ENCODE data around the gene SKP1. TPM values are rescaled to one million over a fixed set of nuclear protein-coding genes. Genes with fewer than 3 reads are reported as not detected.

The SKP1 gene
- total and polyA plus RNA-seq, 9 of the 15 experiments (the other 6 are each of a cell fraction or from before 2014, with no cell fraction given) = 301 to 2,109 (median 639) TPM

- Histone ChIP-seq H3K4me2 (ENCODE audit: insufficient read depth, low read length) (no peak overlapping the region), H3K9me3 (replicated peaks; ENCODE audit: control insufficient read depth, insufficient read depth, low read depth, low read length) (no peaks in the 10 kb centered on the region), H3K27ac (ENCODE audit: extremely low read depth, low read depth, low read length) (no peak overlapping the region), H3K27me3 (ENCODE audit: control insufficient read depth in 2 of 2, insufficient read depth in 2 of 2, low read length in 2 of 2) (no peaks in the 10 kb centered on the region), H3K36me3 (ENCODE audit: control insufficient read depth, insufficient read depth, low read length) (no peaks in the 10 kb centered on the region; the same call in 2 of the 3 replicates), H3K79me2 (ENCODE audit: control insufficient read depth, insufficient read depth, low read length) (no peaks in the 10 kb centered on the region), H2AFZ (ENCODE audit: low read depth, low read length) (no peak overlapping the region), H3K9ac (ENCODE audit: insufficient read depth in 1 of 2, low read depth in 2 of 2, low read length in 2 of 2) (no peak overlapping the region), H3K4me1 (replicated peaks in 1 of 2; ENCODE audit: control insufficient read depth in 2 of 2, insufficient read depth in 2 of 2, low read length in 2 of 2) (peaks cover 12 to 30% of the 10 kb centered on the region in 2 experiments; a peak in 4 of 5 replicates), H3K9me1 (ENCODE audit: control insufficient read depth, insufficient read depth, low read length) (peaks cover 7% of the 10 kb centered on the region), H4K20me1 (replicated peaks; ENCODE audit: control insufficient read depth, insufficient read depth, low read length) (0 out of 2 replicates have a peak, but pooled peaks cover 8% of the 10 kb centered on the region), H3K4me3 (no peak overlapping the region)
- TSS peak; percentile 54 for BruUV-seq (replicated peaks)
- in situ Hi-C loops (cut with MboI) (no loop called here), intact Hi-C loops (cut with micrococcal nuclease) (no loop called here)
- POLR2A ChIA-PET = interaction anchor here (0.5 to 1.8 kb wide), 3 partner anchors 8 to 112 kb away, joined by 3 to 5 read pairs (median 3); partner anchors contain the start of gene VDAC1
- DNase-seq (ENCODE audit: extremely low read depth in 1 of 4, low spot score in 3 of 4) (no peak), ATAC-seq (no peak), FAIRE-seq (no peak)
- WGBS (ENCODE audit: insufficient coverage, low coverage, missing lambda C conversion rate) = 66% methylated on average over 12 of the region's 12 CpGs
- CTCF ChIA-PET (ENCODE audit: low intra/inter-chr PET ratio) = no interaction called here
- TF ChIP-seq LARP7 (IDR thresholded peaks at IDR 0.05) (no peak), ELF4 (CRISPR knock-in tag; IDR thresholded peaks at IDR 0.05) (no peak)
Measured at GRCh38 chr5:134116789-134117761, 59.7 kb downstream of the SKP1 start.

- H3K9me3 ChIP-seq (replicated peaks; ENCODE audit: control insufficient read depth, insufficient read depth, low read depth, low read length) = no peaks in the 10 kb centered on the region
- intact Hi-C loops (cut with micrococcal nuclease) (no loop called here), in situ Hi-C loops (cut with MboI) (no loop called here)
- BruUV-seq (replicated peaks) = no TSS peak
- FAIRE-seq = no peak
- no peak overlapping the region for H3K4me2 ChIP-seq (ENCODE audit: insufficient read depth, low read length)
- peaks cover 17 to 30% of the 10 kb centered on the region in 2 experiments; a peak in 4 of 5 replicates for H3K4me1 ChIP-seq (replicated peaks in 1 of 2; ENCODE audit: control insufficient read depth in 2 of 2, insufficient read depth in 2 of 2, low read length in 2 of 2)
- CTCF ChIA-PET (ENCODE audit: low intra/inter-chr PET ratio) = no interaction called here
- H3K36me3 ChIP-seq (ENCODE audit: control insufficient read depth, insufficient read depth, low read length) = no peaks in the 10 kb centered on the region; the same call in 2 of the 3 replicates
- H4K20me1 ChIP-seq (replicated peaks; ENCODE audit: control insufficient read depth, insufficient read depth, low read length) = 0 out of 2 replicates have a peak, but pooled peaks cover 3% of the 10 kb centered on the region
- POLR2A ChIA-PET = interaction anchor here (0.5 to 1.8 kb wide), 3 partner anchors 9 to 112 kb away, joined by 3 to 5 read pairs (median 3); partner anchors contain the start of gene VDAC1
- ATAC-seq = no peak
- H3K9ac ChIP-seq (ENCODE audit: insufficient read depth in 1 of 2, low read depth in 2 of 2, low read length in 2 of 2) = no peak overlapping the region
- H2AFZ ChIP-seq (ENCODE audit: low read depth, low read length) = no peak overlapping the region
- no peaks in the 10 kb centered on the region for H3K27me3 ChIP-seq (ENCODE audit: control insufficient read depth in 2 of 2, insufficient read depth in 2 of 2, low read length in 2 of 2)
- H3K79me2 ChIP-seq (ENCODE audit: control insufficient read depth, insufficient read depth, low read length) = no peaks in the 10 kb centered on the region
- no peak overlapping the region for H3K4me3 ChIP-seq
- no peak for DNase-seq (ENCODE audit: extremely low read depth in 1 of 4, low spot score in 3 of 4)
- peaks cover 7% of the 10 kb centered on the region for H3K9me1 ChIP-seq (ENCODE audit: control insufficient read depth, insufficient read depth, low read length)
- WGBS (ENCODE audit: insufficient coverage, low coverage, missing lambda C conversion rate) = 90% methylated on average over 9 of the region's 10 CpGs
- no peak overlapping the region for H3K27ac ChIP-seq (ENCODE audit: extremely low read depth, low read depth, low read length)
- TF ChIP-seq ZNF830 (CRISPR knock-in tag; IDR thresholded peaks at IDR 0.05) (no peak), ZNF551 (CRISPR knock-in tag; IDR thresholded peaks at IDR 0.05) (no peak), SIN3B (IDR thresholded peaks at IDR 0.05; ENCODE audit: low read depth) (no peak), ZNF23 (CRISPR knock-in tag; IDR thresholded peaks at IDR 0.05) (no peak), SIX5 (IDR thresholded peaks at IDR 0.05; ENCODE audit: borderline replicate concordance in 1 of 2, insufficient read depth in 1 of 2, low read depth in 1 of 2, low read length in 2 of 2) (no peak), LCOR (CRISPR knock-in tag; IDR thresholded peaks at IDR 0.05) (no peak), ZNF174 (CRISPR knock-in tag; IDR thresholded peaks at IDR 0.05) (no peak)
- TF ChIP-seq, protein P1, sequence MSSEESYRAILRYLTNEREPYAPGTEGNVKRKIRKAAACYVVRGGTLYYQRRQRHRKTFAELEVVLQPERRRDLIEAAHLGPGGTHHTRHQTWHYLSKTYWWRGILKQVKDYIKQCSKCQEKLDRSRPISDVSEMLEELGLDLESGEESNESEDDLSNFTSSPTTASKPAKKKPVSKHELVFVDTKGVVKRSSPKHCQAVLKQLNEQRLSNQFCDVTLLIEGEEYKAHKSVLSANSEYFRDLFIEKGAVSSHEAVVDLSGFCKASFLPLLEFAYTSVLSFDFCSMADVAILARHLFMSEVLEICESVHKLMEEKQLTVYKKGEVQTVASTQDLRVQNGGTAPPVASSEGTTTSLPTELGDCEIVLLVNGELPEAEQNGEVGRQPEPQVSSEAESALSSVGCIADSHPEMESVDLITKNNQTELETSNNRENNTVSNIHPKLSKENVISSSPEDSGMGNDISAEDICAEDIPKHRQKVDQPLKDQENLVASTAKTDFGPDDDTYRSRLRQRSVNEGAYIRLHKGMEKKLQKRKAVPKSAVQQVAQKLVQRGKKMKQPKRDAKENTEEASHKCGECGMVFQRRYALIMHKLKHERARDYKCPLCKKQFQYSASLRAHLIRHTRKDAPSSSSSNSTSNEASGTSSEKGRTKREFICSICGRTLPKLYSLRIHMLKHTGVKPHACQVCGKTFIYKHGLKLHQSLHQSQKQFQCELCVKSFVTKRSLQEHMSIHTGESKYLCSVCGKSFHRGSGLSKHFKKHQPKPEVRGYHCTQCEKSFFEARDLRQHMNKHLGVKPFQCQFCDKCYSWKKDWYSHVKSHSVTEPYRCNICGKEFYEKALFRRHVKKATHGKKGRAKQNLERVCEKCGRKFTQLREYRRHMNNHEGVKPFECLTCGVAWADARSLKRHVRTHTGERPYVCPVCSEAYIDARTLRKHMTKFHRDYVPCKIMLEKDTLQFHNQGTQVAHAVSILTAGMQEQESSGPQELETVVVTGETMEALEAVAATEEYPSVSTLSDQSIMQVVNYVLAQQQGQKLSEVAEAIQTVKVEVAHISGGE (CRISPR knock-in tag; IDR thresholded peaks at IDR 0.05) = no peak
Measured at GRCh38 chr5:134116286-134116685, 60.5 kb downstream of the SKP1 start.

Measured in K562 (cell line).